Fibroblast of pulmonary artery (primary cell): ENCODE measurements around the gene THAP7.

Experiments used
- DNase-seq: peaks from one replicate; pipeline ENCODE4 v3.0.0-alpha.2; 2010; ENCODE audit warnings: low read depth
- H3K4me3 ChIP-seq: replicated peaks from 2 replicates; pipeline ENCODE4 v1.5.1; 2011; ENCODE audit warnings: low read depth, mild to moderate bottlenecking, control low read depth, low read length, moderate library complexity
- TF ChIP-seq, protein P1 (sequence below): IDR thresholded peaks from 2 replicates; pipeline ENCODE4 v1.5.1; 2011; ENCODE audit warnings: mild to moderate bottlenecking, control low read depth, low read length, inconsistent platforms; ENCODE audit errors: missing control alignments

Gene THAP7

DNA sequence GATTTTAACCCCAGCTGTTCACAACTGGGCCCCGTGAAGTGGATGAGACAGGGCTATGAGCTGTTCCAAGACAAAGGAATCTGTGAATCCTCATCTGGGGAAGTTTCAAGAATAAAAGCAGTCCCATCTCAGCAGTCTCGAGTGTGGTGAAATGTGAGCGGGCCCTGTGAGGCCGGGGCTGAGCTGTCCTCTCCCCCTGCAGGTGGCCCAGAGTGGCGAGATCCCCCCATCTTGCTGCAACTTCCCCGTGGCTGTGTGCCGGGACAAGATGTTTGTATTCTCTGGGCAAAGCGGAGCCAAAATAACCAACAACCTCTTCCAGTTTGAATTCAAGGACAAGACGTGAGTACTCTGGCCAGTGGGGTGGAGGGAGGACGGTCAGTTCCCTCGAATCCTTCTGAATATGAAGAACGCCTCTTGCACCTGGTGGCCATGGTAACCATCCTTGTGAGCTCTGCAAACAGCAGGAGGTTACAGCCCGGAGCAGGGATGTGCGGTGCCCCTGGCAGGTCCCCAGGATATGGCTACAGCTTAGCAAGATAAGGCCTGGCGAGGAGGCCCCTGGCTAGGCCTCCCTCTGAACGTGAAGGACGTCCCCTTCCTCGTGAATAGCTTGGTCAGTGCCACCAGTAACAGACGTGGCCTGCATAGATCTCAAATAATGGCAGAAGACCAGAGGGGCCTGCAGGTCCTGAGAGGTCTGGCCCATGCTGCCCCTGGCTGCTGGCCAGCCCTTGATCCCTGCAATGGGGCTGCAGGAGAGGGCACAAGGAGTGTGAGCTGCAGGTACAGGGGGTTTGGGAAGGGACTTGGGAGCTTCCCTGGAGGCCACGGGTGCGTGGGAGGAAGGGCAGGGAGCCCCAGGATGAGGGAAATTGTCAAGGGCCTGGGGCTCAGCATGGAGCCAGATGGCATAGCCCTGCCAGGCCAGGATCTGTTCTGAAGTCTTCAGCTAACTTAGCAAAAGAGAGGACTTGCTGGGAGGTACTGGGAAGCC, 11.4 kb downstream of the THAP7 start:
- H3K4me3 ChIP-seq: no peak overlapping the region
- TF ChIP-seq, protein P1, sequence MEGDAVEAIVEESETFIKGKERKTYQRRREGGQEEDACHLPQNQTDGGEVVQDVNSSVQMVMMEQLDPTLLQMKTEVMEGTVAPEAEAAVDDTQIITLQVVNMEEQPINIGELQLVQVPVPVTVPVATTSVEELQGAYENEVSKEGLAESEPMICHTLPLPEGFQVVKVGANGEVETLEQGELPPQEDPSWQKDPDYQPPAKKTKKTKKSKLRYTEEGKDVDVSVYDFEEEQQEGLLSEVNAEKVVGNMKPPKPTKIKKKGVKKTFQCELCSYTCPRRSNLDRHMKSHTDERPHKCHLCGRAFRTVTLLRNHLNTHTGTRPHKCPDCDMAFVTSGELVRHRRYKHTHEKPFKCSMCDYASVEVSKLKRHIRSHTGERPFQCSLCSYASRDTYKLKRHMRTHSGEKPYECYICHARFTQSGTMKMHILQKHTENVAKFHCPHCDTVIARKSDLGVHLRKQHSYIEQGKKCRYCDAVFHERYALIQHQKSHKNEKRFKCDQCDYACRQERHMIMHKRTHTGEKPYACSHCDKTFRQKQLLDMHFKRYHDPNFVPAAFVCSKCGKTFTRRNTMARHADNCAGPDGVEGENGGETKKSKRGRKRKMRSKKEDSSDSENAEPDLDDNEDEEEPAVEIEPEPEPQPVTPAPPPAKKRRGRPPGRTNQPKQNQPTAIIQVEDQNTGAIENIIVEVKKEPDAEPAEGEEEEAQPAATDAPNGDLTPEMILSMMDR: no peak
- no peak for DNase-seq

DNA sequence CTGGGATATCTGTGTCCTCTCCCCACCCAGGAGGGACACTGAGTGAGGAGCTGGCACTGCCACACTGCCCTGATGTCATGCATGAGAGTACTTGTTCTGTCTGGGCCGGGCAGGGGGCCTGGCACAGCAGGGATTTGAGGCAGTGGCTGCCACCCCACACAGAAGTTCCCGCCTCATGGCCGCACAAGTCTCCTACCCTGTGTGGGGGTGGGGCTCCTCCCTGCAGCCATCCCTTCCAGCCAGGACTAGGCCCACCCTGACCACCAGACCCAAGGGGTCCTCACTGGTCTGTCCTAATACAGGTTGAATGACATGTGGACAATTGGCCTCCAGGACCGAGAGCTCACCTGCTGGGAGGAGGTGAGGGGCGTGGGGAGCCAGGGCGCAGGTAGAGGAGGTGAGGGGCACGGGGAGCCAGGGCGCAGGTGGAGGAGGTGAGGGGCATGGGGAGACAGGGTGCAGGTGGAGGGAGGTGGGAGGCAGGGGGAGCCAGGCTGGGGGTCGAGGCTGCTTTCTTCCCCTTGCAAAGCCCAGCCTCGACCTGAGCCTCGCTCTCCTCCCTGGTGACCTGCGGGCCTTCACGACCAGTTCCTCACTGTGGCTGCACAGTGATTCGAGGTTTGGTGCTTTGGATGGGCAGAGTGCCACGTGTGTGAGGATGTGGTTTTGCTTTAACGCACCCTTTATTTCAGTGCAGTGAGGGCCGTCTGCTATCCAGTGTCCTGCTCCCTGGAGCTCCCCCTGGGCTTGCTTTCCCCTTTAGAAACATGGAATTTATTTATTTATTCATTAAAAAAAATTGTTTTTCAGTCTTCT, 12.4 kb downstream of the THAP7 start:
- TF ChIP-seq, protein P1: no peak
- no peak for DNase-seq
- no peak overlapping the region for H3K4me3 ChIP-seq

DNA sequence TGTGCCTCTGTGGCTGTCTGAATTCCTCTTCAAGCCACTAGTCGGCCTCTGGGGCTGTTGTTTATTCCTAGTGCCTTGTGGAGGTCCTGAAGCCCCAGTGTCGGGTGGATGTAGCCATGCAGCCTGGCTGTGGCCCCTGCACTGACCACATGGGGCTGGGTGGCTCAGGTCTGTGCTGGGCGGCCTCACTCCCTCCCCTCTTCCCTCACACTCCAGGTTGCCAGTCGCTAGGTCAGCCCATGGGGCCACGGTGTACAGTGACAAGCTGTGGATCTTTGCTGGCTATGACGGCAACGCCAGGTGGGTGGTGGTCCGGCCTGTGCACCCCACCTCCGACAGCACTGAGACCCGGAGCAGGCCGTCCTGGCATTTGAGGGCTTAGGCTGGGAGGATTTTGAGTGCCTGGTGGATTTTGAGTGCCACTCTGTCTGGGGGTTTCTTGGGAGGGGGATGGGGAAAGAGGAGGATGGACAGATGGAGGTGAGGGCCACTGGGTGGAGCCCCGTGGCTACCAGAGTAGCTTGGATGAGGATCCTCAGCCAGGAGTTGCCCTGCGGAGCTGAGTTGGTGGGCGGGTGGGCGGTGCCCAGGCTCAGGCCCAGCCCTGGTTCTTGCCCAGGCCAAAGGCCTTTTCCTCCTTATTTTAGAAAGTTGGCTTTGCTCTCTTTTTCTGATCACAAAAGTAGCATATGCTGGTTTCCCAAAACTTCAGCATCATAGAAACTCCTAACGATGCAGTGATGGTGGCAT, 13.2 kb downstream of the THAP7 start:
- TF ChIP-seq, protein P1: no peak
- H3K4me3 ChIP-seq: no peak overlapping the region
- DNase-seq: no peak

DNA sequence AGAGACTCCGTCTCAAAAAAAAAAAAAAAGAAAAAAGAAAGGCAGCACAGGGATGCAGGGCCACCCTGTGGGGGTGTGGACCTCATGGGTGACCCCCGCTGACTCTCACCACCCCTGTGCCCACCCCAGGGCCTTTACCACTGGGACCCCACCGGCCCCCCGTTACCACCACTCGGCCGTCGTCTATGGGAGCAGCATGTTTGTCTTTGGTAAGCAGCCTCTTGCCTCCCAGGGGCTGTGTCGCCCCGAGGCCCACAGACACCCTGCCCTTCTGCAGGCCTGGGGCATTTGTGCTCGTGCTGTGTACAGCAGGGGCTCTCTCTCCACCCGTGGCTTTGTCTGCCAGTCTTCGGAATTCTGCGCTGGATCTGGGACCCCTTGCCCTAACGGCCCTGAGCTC, 14.5 kb downstream of the THAP7 start:
- no peak for DNase-seq
- H3K4me3 ChIP-seq: no peak overlapping the region
- TF ChIP-seq, protein P1: no peak

DNA sequence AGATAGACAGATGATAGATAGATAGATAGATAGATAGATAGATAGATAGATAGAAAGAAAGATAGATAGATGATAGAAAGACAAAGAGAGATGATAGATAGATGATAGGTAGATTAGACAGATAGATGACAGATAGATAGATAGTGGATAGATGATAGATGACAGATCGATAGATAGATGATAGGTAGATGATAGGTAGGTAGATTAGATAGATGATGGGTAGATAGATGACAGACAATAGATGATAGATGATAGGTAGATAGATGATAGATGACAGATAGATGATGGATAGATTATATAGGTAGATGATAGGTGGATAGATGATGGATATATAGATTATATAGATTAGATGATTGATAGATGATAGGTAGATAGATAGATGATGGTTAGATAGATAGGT, 15.6 kb downstream of the THAP7 start:
- TF ChIP-seq, protein P1: no peak
- H3K4me3 ChIP-seq: no peak overlapping the region
- DNase-seq: no peak

DNA sequence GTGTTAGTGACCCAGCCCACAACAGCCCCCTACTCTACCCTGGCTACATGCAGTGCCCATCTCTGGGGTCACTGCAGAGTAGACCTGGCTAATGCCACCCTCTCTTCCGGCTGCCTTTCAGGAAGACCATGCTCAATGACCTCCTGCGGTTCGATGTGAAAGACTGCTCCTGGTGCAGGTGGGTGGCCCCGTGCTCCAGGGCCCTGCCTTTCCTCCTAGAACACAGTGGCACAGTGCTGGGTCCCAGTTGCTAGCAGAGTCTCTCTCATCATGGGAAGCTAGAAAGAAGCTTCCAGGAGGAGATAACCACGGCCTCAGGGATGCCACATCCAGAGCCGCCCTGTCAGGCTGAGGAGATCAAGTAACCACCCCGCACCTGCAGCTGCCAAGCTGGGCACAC, 16.2 kb downstream of the THAP7 start:
- no peak overlapping the region for H3K4me3 ChIP-seq
- TF ChIP-seq, protein P1: no peak
- no peak for DNase-seq
